Peyer's patch (tissue), 4 donors: ENCODE data around the gene COL4A1.

Experiments used
- CTCF ChIP-seq, 6 experiments: fragments of 450-650 bp in 4 of 6; fragments of 200-600 bp in 2 of 6; sonication (generic) in 1 of 6; IDR thresholded peaks; one replicate each; pipeline ENCODE4 v1.5.1; 2017 to 2019; ENCODE audit warnings: antibody characterized with exemption in 6 of 6, mild to moderate bottlenecking in 3 of 6, moderate library complexity in 1 of 6
- POLR2A ChIP-seq, 2 donors: fragments of 450-650 bp; IDR thresholded peaks; one replicate each; pipeline ENCODE4 v1.5.1; 2017; ENCODE audit warnings: antibody characterized with exemption in 2 of 2, mild to moderate bottlenecking in 2 of 2, moderate library complexity in 2 of 2

GRCh38 chr13:110297766-110298504 lies 9.0 kb downstream of the COL4A1 start:
- TF ChIP-seq POLR2A (IDR thresholded peaks at IDR 0.05) (no peak), CTCF (IDR thresholded peaks at IDR 0.05) (no peak)
